ENCODE results near the gene PRRX2.

DNA sequence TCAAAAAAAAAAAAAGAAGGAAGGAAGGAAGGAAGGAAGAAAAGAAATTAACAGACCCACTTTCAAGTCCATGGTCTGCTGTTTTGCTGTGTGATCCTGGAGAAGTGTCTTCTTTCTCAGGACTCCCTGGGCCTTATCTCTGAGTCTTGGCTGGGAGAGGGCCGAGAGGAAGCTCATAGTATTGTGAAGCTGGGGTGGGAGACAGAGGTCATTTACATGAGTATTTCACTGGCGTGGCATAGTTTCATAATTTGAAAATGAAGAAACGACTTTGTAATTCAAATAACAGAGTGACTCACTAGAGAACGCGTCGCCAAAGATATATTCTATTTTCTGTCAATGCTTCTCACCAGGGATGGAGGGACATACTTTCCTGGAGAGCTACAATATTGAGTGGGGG lies 42.1 kb upstream of the PRRX2 start:
- no peak for TF ChIP-seq POLR2A (IDR thresholded peaks at IDR 0.05)
- TF ChIP-seq, protein P1, sequence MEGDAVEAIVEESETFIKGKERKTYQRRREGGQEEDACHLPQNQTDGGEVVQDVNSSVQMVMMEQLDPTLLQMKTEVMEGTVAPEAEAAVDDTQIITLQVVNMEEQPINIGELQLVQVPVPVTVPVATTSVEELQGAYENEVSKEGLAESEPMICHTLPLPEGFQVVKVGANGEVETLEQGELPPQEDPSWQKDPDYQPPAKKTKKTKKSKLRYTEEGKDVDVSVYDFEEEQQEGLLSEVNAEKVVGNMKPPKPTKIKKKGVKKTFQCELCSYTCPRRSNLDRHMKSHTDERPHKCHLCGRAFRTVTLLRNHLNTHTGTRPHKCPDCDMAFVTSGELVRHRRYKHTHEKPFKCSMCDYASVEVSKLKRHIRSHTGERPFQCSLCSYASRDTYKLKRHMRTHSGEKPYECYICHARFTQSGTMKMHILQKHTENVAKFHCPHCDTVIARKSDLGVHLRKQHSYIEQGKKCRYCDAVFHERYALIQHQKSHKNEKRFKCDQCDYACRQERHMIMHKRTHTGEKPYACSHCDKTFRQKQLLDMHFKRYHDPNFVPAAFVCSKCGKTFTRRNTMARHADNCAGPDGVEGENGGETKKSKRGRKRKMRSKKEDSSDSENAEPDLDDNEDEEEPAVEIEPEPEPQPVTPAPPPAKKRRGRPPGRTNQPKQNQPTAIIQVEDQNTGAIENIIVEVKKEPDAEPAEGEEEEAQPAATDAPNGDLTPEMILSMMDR (IDR thresholded peaks at IDR 0.05): no peak
